GM18907 (cell line): ENCODE measurements around the gene HAPLN1.

ENCODE experiments used
- ATAC-seq: cut with Tn5 transposase; IDR thresholded peaks from one replicate; pipeline ENCODE4 v1.9.1; 2021; ENCODE audit warnings: mild to moderate bottlenecking, moderate library complexity; ENCODE audit not compliant: unreplicated experiment

Gene HAPLN1

GRCh38 chr5:83644301-83644700, 76.4 kb downstream of the HAPLN1 start:
- ATAC-seq, result no peak

GRCh38 chr5:83641946-83642345, 78.7 kb downstream of the HAPLN1 start:
- no peak for ATAC-seq

- ATAC-seq, result no peak
Measured at GRCh38 chr5:83639911-83640310, 80.7 kb downstream of the HAPLN1 start.

- no peak for ATAC-seq
Measured at GRCh38 chr5:83636156-83636555, 84.5 kb downstream of the HAPLN1 start.

DNA sequence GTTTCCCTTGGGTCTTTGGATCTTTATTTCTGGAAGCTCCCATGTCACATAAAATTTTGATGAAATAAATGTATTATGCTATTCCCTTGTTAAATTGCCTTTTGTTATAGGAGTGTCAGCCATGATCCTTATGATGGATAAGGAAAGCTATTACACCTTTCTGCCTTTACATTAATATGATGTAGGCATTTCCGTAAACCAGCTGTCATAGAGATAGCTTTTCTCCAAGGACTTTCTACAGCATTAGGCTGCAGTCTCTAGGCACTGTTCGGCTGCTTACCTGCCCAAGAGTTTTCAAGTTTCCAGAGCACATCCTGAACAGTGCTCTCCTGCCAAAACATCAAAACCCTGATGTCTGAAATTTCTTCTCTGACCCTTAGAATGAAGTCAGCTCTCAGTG, 87.4 kb downstream of the HAPLN1 start:
- no peak for ATAC-seq

DNA sequence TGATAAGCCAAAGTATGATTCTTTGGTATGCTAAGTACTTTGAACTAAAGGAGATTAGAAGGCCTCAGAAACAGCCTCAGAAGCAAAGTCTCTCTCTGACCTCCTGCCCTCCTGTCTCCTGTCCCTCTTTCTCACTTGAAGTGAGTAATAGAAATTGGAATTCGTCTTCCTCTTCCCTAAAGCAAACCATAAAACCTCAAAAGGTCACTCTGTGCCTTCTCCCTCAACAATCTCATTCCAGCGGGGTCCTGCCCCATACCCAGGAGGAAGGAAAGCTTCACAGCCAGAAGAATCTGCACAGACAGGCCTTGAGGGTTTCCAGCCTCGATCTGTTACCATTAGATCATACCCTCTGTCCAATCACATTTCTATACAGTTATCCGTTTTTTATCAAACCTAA, 87.8 kb downstream of the HAPLN1 start:
- ATAC-seq, result no peak

- no peak for ATAC-seq
Measured at GRCh38 chr5:83628360-83628759, 92.3 kb downstream of the HAPLN1 start.

DNA sequence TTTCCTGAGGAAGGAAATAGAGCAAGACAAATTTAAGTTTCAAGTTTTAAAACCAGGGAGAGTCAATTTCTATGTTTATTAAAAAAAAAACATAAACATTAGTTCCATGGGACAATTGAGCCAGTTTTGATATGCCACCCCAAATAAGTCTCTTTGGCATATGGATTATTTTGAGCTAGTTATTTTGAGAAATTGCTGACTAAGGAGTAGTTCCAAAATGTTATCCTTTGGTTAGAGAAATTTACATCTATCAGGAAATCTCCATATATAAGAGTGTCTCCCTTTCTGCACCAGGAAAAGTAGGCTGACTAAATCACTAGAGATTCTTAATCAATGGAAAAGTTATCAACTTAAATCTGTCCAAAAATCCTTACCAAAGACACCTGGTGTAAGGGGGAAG, 105.8 kb downstream of the HAPLN1 start:
- no peak for ATAC-seq

- peak; percentile 74 for ATAC-seq
Measured at GRCh38 chr5:83608122-83608521, 112.5 kb downstream of the HAPLN1 start.

GRCh38 chr5:83595217-83595616, 125.4 kb downstream of the HAPLN1 start:
- ATAC-seq, result no peak

DNA sequence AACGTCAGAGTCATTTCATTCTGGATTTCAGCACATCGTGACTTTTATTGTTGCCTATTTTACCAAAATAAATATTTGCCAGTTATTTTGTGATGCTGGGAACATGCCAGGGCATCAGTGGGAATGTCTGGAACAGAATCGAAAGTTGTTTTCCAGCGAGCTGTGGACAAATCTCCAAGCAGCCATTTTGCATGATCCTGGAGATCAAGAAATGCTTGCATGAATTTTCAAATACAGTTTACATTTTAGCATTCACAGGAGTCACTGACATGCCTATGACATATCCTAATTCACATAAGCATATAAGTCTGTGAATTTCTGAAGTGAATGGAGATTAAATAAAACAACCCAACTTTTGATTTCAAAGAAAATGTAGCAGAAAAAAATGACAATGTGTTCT, 129.7 kb downstream of the HAPLN1 start:
- no peak for ATAC-seq

DNA sequence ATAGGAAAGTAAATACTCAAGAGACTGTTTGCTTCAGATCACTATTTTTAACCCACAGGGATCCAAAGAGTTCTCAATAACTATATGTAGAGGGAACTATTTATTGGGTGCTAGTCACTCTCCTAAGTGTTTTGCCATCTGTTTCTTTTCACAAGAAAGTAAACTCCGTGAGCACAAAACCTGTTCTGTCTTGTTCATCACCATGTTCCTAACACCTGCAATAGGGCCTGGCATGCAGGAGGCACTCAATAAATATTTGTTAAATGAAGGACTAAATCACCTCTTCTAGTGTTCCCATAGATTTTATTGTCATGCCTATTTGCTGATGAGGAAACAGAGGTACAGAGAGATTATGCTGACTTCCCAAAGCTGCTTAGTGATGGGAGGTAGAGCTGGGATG, 130.9 kb downstream of the HAPLN1 start:
- no peak for ATAC-seq
